SU-DHL-6 (cell line): ENCODE measurements around the gene DIO2.

Experiments used
- H2AFZ ChIP-seq: fragments of 200-600 bp; sonication (generic); 2 replicates; pipeline ENCODE4 v1.6.1; 2014; ENCODE audit warnings: low read depth, mild to moderate bottlenecking, moderate library complexity, mixed read lengths, antibody characterized with exemption, low read length; ENCODE audit not compliant: severe bottlenecking
- H3F3A ChIP-seq: fragments of 200-600 bp; shearing (Covaris generic); 2 replicates; pipeline ENCODE4 v1.6.0; 2016; ENCODE audit warnings: antibody characterized with exemption, mild to moderate bottlenecking; ENCODE audit not compliant: insufficient read depth
- H3K27ac ChIP-seq: fragments of 200-600 bp; sonication (generic); 2 replicates; pipeline ENCODE4 v1.5.1; 2016; ENCODE audit warnings: low read depth, mild to moderate bottlenecking, low read length, moderate library complexity, mixed read lengths
- H3K27me3 ChIP-seq: fragments of 200-600 bp; sonication (generic), shearing (Covaris generic); 2 replicates; pipeline ENCODE4 v1.6.0; 2014; ENCODE audit warnings: mild to moderate bottlenecking, low read length
- H3K36me3 ChIP-seq: fragments of 200-600 bp; sonication (generic); 2 replicates; pipeline ENCODE4 v1.6.1; 2014; ENCODE audit warnings: mild to moderate bottlenecking, low read length, mixed read lengths
- H3K4me2 ChIP-seq: fragments of 300-600, 200-600 bp; shearing (Covaris generic), sonication (generic); 2 replicates; pipeline ENCODE4 v1.6.0; 2014; ENCODE audit warnings: low read length, low read depth, mild to moderate bottlenecking; ENCODE audit not compliant: poor library complexity, severe bottlenecking
- H3K4me3 ChIP-seq: fragments of 200-600 bp; sonication (generic); 2 replicates; pipeline ENCODE4 v1.5.1; 2014; ENCODE audit warnings: antibody characterized with exemption, low read length, mild to moderate bottlenecking, mixed read lengths; ENCODE audit not compliant: insufficient read depth, poor library complexity, severe bottlenecking
- H3K79me2 ChIP-seq: fragments of 200-600 bp; sonication (generic); 2 replicates; pipeline ENCODE4 v1.6.1; 2014; ENCODE audit warnings: mild to moderate bottlenecking, low read length, moderate library complexity; ENCODE audit not compliant: insufficient read depth
- H3K9ac ChIP-seq: fragments of 200-600 bp; sonication (generic); 2 replicates; pipeline ENCODE4 v1.7.0; 2014; ENCODE audit warnings: mild to moderate bottlenecking, low read length
- H3K9me2 ChIP-seq: fragments of 200-600 bp; sonication (generic); replicated peaks from 2 replicates; pipeline ENCODE4 v1.6.1; 2014; ENCODE audit warnings: low read length; ENCODE audit not compliant: insufficient read depth
- H3K9me3 ChIP-seq: fragments of 200-600 bp; sonication (generic); 2 replicates; pipeline ENCODE4 v1.6.1; 2014; ENCODE audit warnings: low read length, mixed read lengths; ENCODE audit not compliant: insufficient read depth
- H4K20me1 ChIP-seq: fragments of 200-600 bp; sonication (generic); 2 replicates; pipeline ENCODE4 v1.6.1; 2014; ENCODE audit warnings: low read depth, mild to moderate bottlenecking, antibody characterized with exemption, low read length, moderate library complexity, mixed read lengths
- EZH2phosphoT487 ChIP-seq: fragments of 200-600 bp; sonication (generic), shearing (Covaris generic); conservative IDR thresholded peaks from 2 replicates; pipeline ENCODE4 v1.6.1; 2018; ENCODE audit warnings: mild to moderate bottlenecking, antibody characterized with exemption, low read length, moderate library complexity, mixed read lengths
- TF ChIP-seq, protein P1 (sequence below): fragments of 200-600 bp; sonication (generic); IDR thresholded peaks from one replicate; pipeline ENCODE4 v1.5.1; 2017; ENCODE audit warnings: antibody characterized with exemption, mild to moderate bottlenecking, low read length, moderate library complexity; ENCODE audit not compliant: insufficient read depth, poor library complexity, severe bottlenecking

DIO2 gene

DNA sequence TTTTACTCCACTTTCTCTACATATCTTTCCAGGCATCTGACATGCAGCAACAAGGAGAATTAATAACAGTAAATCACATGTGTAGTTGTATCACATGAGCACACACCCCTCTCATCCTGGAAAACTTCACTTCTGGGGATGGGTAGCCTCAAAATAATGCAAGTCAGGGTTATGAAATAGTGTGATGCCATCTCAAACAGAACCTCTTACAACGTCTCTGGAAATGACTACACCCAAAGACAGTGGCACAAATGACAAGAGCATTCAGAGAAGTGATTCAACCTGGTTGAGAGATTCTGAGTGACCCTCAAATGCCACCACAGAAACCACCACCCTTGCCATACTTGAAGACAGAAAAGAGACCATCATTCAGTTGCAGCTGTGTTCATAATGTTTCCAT is 2.8 kb downstream of the DIO2 start:
- Histone ChIP-seq H4K20me1 (no peaks in the 10 kb centered on the region), H3F3A (no peaks in the 10 kb centered on the region), H3K27me3 (no peaks in the 10 kb centered on the region), H2AFZ (no peak overlapping the region), H3K4me3 (no peak overlapping the region), H3K27ac (no peak overlapping the region), H3K79me2 (no peaks in the 10 kb centered on the region), H3K4me2 (no peak overlapping the region), H3K9me2 (no peaks in the 10 kb centered on the region; the same call in 1 of the 2 replicates), H3K36me3 (no peaks in the 10 kb centered on the region), H3K9me3 (no peaks in the 10 kb centered on the region), H3K9ac (no peak overlapping the region)
- TF ChIP-seq EZH2phosphoT487 = no peak
- TF ChIP-seq, protein P1, sequence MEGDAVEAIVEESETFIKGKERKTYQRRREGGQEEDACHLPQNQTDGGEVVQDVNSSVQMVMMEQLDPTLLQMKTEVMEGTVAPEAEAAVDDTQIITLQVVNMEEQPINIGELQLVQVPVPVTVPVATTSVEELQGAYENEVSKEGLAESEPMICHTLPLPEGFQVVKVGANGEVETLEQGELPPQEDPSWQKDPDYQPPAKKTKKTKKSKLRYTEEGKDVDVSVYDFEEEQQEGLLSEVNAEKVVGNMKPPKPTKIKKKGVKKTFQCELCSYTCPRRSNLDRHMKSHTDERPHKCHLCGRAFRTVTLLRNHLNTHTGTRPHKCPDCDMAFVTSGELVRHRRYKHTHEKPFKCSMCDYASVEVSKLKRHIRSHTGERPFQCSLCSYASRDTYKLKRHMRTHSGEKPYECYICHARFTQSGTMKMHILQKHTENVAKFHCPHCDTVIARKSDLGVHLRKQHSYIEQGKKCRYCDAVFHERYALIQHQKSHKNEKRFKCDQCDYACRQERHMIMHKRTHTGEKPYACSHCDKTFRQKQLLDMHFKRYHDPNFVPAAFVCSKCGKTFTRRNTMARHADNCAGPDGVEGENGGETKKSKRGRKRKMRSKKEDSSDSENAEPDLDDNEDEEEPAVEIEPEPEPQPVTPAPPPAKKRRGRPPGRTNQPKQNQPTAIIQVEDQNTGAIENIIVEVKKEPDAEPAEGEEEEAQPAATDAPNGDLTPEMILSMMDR = no peak

DNA sequence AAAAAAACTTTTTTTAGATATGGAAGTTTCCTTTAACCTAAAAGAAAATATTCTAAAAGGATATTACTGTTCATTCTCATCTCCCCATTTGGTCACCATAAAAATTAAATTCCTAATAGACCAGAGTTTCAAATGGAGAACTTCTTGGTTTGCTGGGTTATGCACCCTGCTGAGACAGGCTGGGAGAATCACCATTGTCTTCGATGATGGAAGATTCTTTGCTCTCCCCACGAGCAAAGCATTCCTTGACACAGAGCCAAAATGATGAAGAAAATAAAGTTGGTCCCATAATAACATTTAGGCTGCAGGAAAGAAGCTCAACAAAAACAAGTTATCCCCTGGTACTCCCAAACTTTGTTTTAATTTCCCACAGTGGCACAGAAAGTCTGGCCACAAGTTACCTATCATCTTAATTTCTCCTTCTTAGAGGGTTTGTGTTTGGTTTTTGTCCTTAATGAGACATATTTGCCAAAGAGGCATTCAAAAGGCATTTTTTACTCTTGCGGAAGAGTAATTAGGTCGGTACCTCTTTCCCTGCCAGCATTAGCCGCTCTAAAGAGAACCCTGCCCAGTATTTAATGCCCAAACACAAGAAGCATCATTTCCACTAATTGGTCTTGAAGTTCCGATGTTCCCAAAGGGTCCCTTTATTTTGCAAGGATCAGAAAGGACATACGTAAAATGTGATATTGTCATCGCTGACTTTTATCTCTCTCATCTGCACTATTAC is 4.8 kb downstream of the DIO2 start:
- no peaks in the 10 kb centered on the region; the same call in 1 of the 2 replicates for H3K9me2 ChIP-seq
- no peak overlapping the region for H3K27ac ChIP-seq
- H3F3A ChIP-seq = no peaks in the 10 kb centered on the region
- H3K4me3 ChIP-seq = no peak overlapping the region
- no peak overlapping the region for H3K4me2 ChIP-seq
- H4K20me1 ChIP-seq = no peaks in the 10 kb centered on the region
- TF ChIP-seq, protein P1 = no peak
- no peak for TF ChIP-seq EZH2phosphoT487
- no peaks in the 10 kb centered on the region for H3K9me3 ChIP-seq
- H3K9ac ChIP-seq = no peak overlapping the region
- no peaks in the 10 kb centered on the region for H3K36me3 ChIP-seq
- no peak overlapping the region for H2AFZ ChIP-seq
- no peaks in the 10 kb centered on the region for H3K27me3 ChIP-seq
- H3K79me2 ChIP-seq = no peaks in the 10 kb centered on the region

- H3K27ac ChIP-seq = no peak overlapping the region
- H3K4me3 ChIP-seq = no peak overlapping the region
- H3K4me2 ChIP-seq = no peak overlapping the region
- TF ChIP-seq, protein P1 = peak; percentile 48
- TF ChIP-seq EZH2phosphoT487 = no peak
- no peak overlapping the region for H2AFZ ChIP-seq
- no peaks in the 10 kb centered on the region; the same call in 1 of the 2 replicates for H3K9me2 ChIP-seq
- H3K9ac ChIP-seq = no peak overlapping the region
- H3F3A ChIP-seq = no peaks in the 10 kb centered on the region
- no peaks in the 10 kb centered on the region for H3K36me3 ChIP-seq
- H3K9me3 ChIP-seq = no peaks in the 10 kb centered on the region
- H3K79me2 ChIP-seq = no peaks in the 10 kb centered on the region
- no peaks in the 10 kb centered on the region for H3K27me3 ChIP-seq
- no peaks in the 10 kb centered on the region for H4K20me1 ChIP-seq
Observed at GRCh38 chr14:80202888-80203562, 8.3 kb downstream of the DIO2 start.
